Esophagus muscularis mucosa (tissue), 4 donors: ENCODE measurements around the gene AGTR1. TPM values are rescaled to one million over a fixed set of nuclear protein-coding genes. Genes with fewer than 3 reads are reported as not detected.

Experiments used
- DNase-seq: peaks from one replicate; pipeline ENCODE4 v3.0.0-alpha.2; 2017; ENCODE audit errors: extremely low spot score
- H3K27ac ChIP-seq, 4 donors: fragments of 200-600 bp; sonication (generic); replicated peaks in 1 of 4; 1 replicate in 3 of 4; 2 replicates in 1 of 4; pipeline ENCODE4 v1.5.1; 2016 to 2019; ENCODE audit warnings: mild to moderate bottlenecking in 1 of 4
- H3K27me3 ChIP-seq, 4 donors: fragments of 200-600 bp; sonication (generic); one replicate each; pipeline versions ENCODE4 v1.5.1 to v1.6.0; 2016 to 2019
- H3K36me3 ChIP-seq, 4 donors: fragments of 200-600 bp; sonication (generic); one replicate each; pipeline ENCODE4 v1.5.1; 2016 to 2019
- H3K4me1 ChIP-seq, 4 donors: fragments of 200-600 bp; sonication (generic); one replicate each; pipeline ENCODE4 v1.5.1; 2016 to 2019
- H3K4me3 ChIP-seq, 4 donors: fragments of 200-600 bp; sonication (generic); 1 replicate in 2 of 4; 2 replicates in 2 of 4; pipeline ENCODE4 v1.5.1; 2016 to 2019; ENCODE audit warnings: mild to moderate bottlenecking in 4 of 4, moderate library complexity in 1 of 4
- H3K9me3 ChIP-seq, 4 donors: fragments of 200-600 bp; sonication (generic); 1 replicate in 3 of 4; 2 replicates in 1 of 4; pipeline ENCODE4 v1.5.1; 2016 to 2019
- CTCF ChIP-seq, 3 experiments: fragments of 200-600 bp in 2 of 3; fragments of 450-650 bp in 1 of 3; sonication (generic) in 2 of 3; IDR thresholded peaks; one replicate each; pipeline ENCODE4 v1.5.1; 2017 to 2019; ENCODE audit warnings: antibody characterized with exemption in 3 of 3, mild to moderate bottlenecking in 2 of 3, moderate library complexity in 1 of 3
- EP300 ChIP-seq: sonication (generic); formaldehyde crosslinking; IDR thresholded peaks from one replicate; pipeline ENCODE4 v1.6.1; 2017; ENCODE audit warnings: antibody characterized with exemption
- POLR2A ChIP-seq: fragments of 450-650 bp; IDR thresholded peaks from one replicate; pipeline ENCODE4 v1.6.1; 2017; ENCODE audit warnings: antibody characterized with exemption, moderate library complexity, mild to moderate bottlenecking, low read depth
- POLR2AphosphoS5 ChIP-seq, 2 donors: sonication (generic); formaldehyde crosslinking; IDR thresholded peaks; one replicate each; pipeline ENCODE4 v1.6.1; 2017; ENCODE audit warnings: antibody characterized with exemption in 2 of 2
- WGBS: methylation state at CpG from one replicate; pipeline ENCODE4 v1.1.5; 2018; 5-methylcytosine and 5-hydroxymethylcytosine counted together
- intact Hi-C: fragments of 100-400 bp; cut with DNase I; formaldehyde crosslinking; loops from one replicate; pipeline ENCODE4 v1.15.1; 2023
- total RNA-seq, 4 donors: library from RNA; depleted of rRNA; stranded (reverse); fragments of >200 nt; gene quantifications; one replicate each; pipeline versions ENCODE4 v1.1.0 to v1.2.1, GENCODE V29; 2016

AGTR1 gene
- total RNA-seq, 4 donors from 2014 or later = 11.3 to 17.4 (median 14.4) TPM

- Histone ChIP-seq H3K36me3 (no peaks in the 10 kb centered on the region), H3K27me3 (no peaks in the 10 kb centered on the region), H3K27ac (no peak overlapping the region), H3K9me3 (no peaks in the 10 kb centered on the region), H3K4me1 (peaks cover 0 to 24% (median 19%) of the 10 kb centered on the region in 4 donors), H3K4me3 (no peak overlapping the region)
- WGBS = 79% methylated on average over 5 of the region's 5 CpGs
- DNase-seq = no peak
- TF ChIP-seq CTCF (IDR thresholded peaks at IDR 0.05) (peak in 1 of 3 experiments; percentile 30), POLR2AphosphoS5 (IDR thresholded peaks at IDR 0.05) (no peak)
- intact Hi-C loops = no loop called here
These were observed 29.5 kb downstream of the AGTR1 start for GRCh38 chr3:148727231-148727630.

GRCh38 chr3:148728753-148729152 lies 31.1 kb downstream of the AGTR1 start:
- no peaks in the 10 kb centered on the region for H3K27me3 ChIP-seq
- no peak for DNase-seq
- no peaks in the 10 kb centered on the region for H3K9me3 ChIP-seq
- TF ChIP-seq POLR2AphosphoS5 (IDR thresholded peaks at IDR 0.05) (no peak), CTCF (IDR thresholded peaks at IDR 0.05) (no peak), POLR2A (no peak), EP300 (no peak)
- intact Hi-C loops = no loop called here
- 48% methylated on average over 2 of the region's 2 CpGs for WGBS
- H3K4me1 ChIP-seq = peaks cover 0 to 24% (median 19%) of the 10 kb centered on the region in 4 donors
- no peak overlapping the region for H3K4me3 ChIP-seq
- H3K27ac ChIP-seq = no peak overlapping the region
- no peaks in the 10 kb centered on the region for H3K36me3 ChIP-seq

- TF ChIP-seq CTCF (IDR thresholded peaks at IDR 0.05) = no peak
- TF ChIP-seq EP300 = no peak
- no peak for TF ChIP-seq POLR2A
- no peak for TF ChIP-seq POLR2AphosphoS5 (IDR thresholded peaks at IDR 0.05)
- Histone ChIP-seq H3K27ac (no peak overlapping the region), H3K9me3 (no peaks in the 10 kb centered on the region), H3K36me3 (no peaks in the 10 kb centered on the region), H3K4me3 (no peak overlapping the region), H3K4me1 (peaks cover 0 to 24% (median 19%) of the 10 kb centered on the region in 4 donors), H3K27me3 (no peaks in the 10 kb centered on the region)
- DNase-seq = no peak
- intact Hi-C loops = no loop called here
- 49% methylated on average over 5 of the region's 5 CpGs for WGBS
These were observed 31.9 kb downstream of the AGTR1 start for GRCh38 chr3:148729476-148730055.

- Histone ChIP-seq H3K4me1 (peaks cover 0 to 24% (median 19%) of the 10 kb centered on the region in 4 donors), H3K36me3 (no peaks in the 10 kb centered on the region), H3K9me3 (no peaks in the 10 kb centered on the region), H3K4me3 (no peak overlapping the region), H3K27me3 (no peaks in the 10 kb centered on the region), H3K27ac (no peak overlapping the region)
- WGBS = 98% methylated on average over 3 of the region's 3 CpGs
- intact Hi-C loops = no loop called here
- TF ChIP-seq CTCF (IDR thresholded peaks at IDR 0.05) = no peak
- no peak for TF ChIP-seq POLR2AphosphoS5 (IDR thresholded peaks at IDR 0.05)
- no peak for TF ChIP-seq EP300
- no peak for TF ChIP-seq POLR2A
- no peak for DNase-seq
These were observed 33.0 kb downstream of the AGTR1 start for GRCh38 chr3:148730676-148731075.

GRCh38 chr3:148735597-148735996 lies 37.9 kb downstream of the AGTR1 start:
- H3K27ac ChIP-seq = no peak overlapping the region
- no peak overlapping the region for H3K4me3 ChIP-seq
- intact Hi-C loops = no loop called here
- H3K27me3 ChIP-seq = no peaks in the 10 kb centered on the region
- TF ChIP-seq POLR2A = no peak
- TF ChIP-seq EP300 = no peak
- no peak for TF ChIP-seq POLR2AphosphoS5 (IDR thresholded peaks at IDR 0.05)
- no peaks in the 10 kb centered on the region for H3K36me3 ChIP-seq
- DNase-seq = no peak
- H3K4me1 ChIP-seq = no peaks in the 10 kb centered on the region
- whole genome bisulfite sequencing = 45% methylated on average over 2 of the region's 2 CpGs
- no peaks in the 10 kb centered on the region for H3K9me3 ChIP-seq
